ENCODE measurements around the gene PIEZO2.

GRCh38 chr18:10850216-10850615, 299.2 kb downstream of the PIEZO2 start:
- TF ChIP-seq CTCF (IDR thresholded peaks at IDR 0.05; ENCODE audit: poor library complexity) (no peak), EZH2 (IDR thresholded peaks at IDR 0.05; ENCODE audit: borderline replicate concordance) (no peak)

Measured in hepatocyte (in vitro differentiated cells).